Measurements from ENCODE around the gene SLC12A9.

- TF ChIP-seq YY1 (IDR thresholded peaks at IDR 0.05; ENCODE audit: insufficient read depth, insufficient read length): no peak
- no peak for TF ChIP-seq ZNF274 (IDR thresholded peaks at IDR 0.05; ENCODE audit: low read depth, low read length)
- TF ChIP-seq SUZ12 (IDR thresholded peaks at IDR 0.05; ENCODE audit: extremely low read depth, insufficient read depth, insufficient read length): no peak
Observed at GRCh38 chr7:100875356-100875751, 22.8 kb downstream of the SLC12A9 start.
